Measurements from ENCODE around the gene MYO5B.
"Not testable (repeated sequence)": the region's sequence is repeated elsewhere in the genome, so short reads cannot be mapped to it uniquely, and the experiment has no call there.

Gene MYO5B

GRCh38 chr18:49789560-49790134 lies 405.3 kb downstream of the MYO5B start:
- DNase-seq (ENCODE audit: low spot score), result not testable (repeated sequence)

DNA sequence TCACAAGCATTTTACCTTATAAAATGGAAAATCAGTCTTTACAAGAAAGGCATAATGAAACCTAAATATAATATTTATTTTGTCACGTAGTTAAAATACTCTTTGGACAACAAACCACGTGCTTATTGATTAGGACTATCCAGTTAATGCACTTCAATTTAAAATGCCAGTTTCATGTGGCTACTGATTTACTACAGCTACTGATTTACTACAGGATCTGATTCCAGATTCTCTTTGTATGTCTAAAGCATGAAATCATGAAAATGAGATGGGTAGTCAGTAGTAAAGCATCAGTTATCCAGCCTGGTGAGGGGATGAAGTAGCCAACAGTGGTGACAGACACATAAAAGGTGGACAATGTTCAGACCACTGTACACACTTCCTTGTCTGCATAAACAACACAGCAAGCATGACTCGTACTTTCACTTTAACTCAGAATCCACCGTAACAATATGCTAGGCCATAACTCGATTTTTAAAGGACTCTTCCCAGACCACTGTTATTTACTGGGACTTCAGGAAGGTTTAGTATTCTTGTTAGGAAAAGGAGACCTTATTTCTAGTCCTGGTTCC lies 406.5 kb downstream of the MYO5B start:
- no peak for DNase-seq (ENCODE audit: low spot score)

DNA sequence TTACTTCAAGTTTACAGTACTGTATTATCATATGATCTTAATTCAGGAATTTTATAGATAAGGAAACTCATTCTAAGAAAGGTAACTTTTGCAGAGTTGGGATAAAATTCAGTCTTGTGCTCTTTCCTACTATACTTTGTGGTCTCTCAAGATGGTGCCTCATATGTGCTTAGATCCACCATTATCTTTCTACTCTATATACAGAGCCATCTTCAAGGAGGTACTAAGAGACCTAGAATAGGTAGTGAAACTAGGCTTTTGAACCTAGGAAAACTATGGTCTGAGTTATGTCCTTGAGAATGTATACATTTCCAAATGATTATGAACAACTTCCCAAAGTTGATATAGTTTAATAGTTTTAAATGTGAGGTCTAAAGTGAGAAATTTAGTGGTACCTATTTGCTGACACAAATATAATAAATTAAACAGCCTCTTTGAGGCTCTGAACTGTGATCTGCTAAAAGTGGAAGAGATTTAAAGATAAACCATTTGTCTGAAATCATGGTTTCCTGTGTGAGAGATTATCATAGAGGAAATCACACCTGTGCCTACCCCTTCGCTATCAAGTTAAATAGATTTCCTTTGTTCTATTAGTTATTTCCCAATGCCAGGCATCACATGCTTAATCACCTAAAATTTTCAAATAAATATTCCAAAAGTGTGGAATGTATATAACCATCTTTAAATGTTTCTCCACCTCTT lies 408.8 kb downstream of the MYO5B start:
- no peak for DNase-seq (ENCODE audit: low spot score)

- DNase-seq (ENCODE audit: low spot score), result no peak
These were observed 410.3 kb downstream of the MYO5B start for GRCh38 chr18:49784427-49785185.

DNA sequence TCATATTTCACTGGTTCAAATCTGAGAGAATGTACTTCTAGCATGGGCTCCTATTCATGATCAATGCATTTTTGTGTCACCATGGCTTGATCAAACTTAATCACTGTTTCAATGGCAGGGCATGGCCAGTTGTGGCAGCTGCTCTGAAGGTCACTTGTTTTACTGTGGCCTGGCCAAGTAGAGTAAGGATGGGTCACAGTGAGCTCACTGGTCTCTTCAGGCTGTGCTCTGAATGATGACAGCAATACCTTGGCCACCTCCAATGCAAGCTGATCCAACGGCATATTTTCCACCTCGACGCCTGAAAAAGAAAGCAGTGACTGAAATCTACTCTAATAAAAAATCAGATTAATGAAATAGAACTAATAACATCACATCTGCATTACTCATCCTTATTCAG lies 411.3 kb downstream of the MYO5B start:
- DNase-seq (ENCODE audit: low spot score), result not testable (repeated sequence)

DNA sequence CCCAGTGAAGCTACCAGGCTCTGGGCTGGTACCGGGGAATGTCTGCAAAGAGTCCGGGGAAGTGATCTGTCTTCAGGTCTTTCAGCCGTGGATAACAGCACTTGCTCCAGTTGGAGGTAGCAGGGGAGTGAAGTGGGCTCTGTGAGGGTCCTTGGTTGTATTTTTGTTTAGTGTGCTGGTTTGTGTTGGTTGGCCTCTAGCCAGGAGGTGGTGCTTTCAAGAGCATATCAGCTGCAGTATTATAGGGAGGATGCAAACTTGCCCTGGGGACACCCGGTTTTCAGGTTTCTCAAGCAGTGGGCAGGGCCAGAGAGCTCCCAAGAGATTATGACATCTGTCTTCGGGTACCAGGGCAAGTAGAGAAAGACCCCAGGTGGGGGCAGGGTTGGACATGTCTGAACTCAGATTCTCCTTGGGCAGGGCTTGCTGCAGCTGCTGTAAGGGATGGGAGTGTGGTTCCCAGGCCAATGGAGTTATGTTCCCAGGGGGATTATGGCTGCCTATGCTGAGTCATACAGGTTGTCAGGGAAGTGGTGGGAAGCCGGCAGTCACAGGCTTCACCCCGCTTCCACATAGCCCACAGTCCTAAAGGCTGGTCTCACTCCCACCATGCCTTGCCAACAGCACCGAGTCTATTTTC lies 416.0 kb downstream of the MYO5B start:
- DNase-seq (ENCODE audit: low spot score), result no peak

Data from Ammon's horn (tissue), 1 donor.